Smooth muscle cell (in vitro differentiated cells): ENCODE results near the gene TRAP1. TPM values are rescaled to one million over a fixed set of nuclear protein-coding genes. Genes with fewer than 3 reads are reported as not detected.

Experiments
- DNase-seq: peaks from one replicate; lab custom pipeline; 2025; ENCODE audit not compliant: unreplicated experiment; lab: John Stamatoyannopoulos, UW
- H2AFZ ChIP-seq: fragments of 200-600 bp; sonication (generic); 2 replicates; pipeline ENCODE4 v1.6.0; 2016; ENCODE audit warnings: antibody characterized with exemption, low read depth, mild to moderate bottlenecking
- H3F3A ChIP-seq: fragments of 200-600 bp; sonication (generic); 2 replicates; pipeline ENCODE4 v1.6.0; 2017; ENCODE audit warnings: antibody characterized with exemption, low read depth
- H3K27ac ChIP-seq: fragments of 200-600 bp; sonication (generic); 2 replicates; pipeline ENCODE4 v1.5.1; 2016; ENCODE audit warnings: low read depth, mild to moderate bottlenecking
- H3K27me3 ChIP-seq: fragments of 200-600 bp; sonication (generic); 2 replicates; pipeline ENCODE4 v1.6.1; 2016; ENCODE audit warnings: low read depth, mild to moderate bottlenecking
- H3K36me3 ChIP-seq: fragments of 200-600 bp; sonication (generic); 2 replicates; pipeline ENCODE4 v1.5.1; 2016; ENCODE audit warnings: low read depth
- H3K4me1 ChIP-seq: fragments of 200-600 bp; sonication (generic); 2 replicates; pipeline ENCODE4 v1.5.1; 2016; ENCODE audit warnings: low read depth
- H3K4me2 ChIP-seq: fragments of 200-600 bp; sonication (generic); 2 replicates; pipeline ENCODE4 v1.6.0; 2016; ENCODE audit warnings: mild to moderate bottlenecking
- H3K4me3 ChIP-seq: fragments of 200-600 bp; sonication (generic); 2 replicates; pipeline ENCODE4 v1.5.1; 2016; ENCODE audit warnings: mild to moderate bottlenecking
- H3K79me2 ChIP-seq: fragments of 200-600 bp; sonication (generic); 2 replicates; pipeline ENCODE4 v1.6.0; 2016; ENCODE audit warnings: low read depth, mild to moderate bottlenecking
- H3K9ac ChIP-seq: fragments of 200-600 bp; sonication (generic); 2 replicates; pipeline ENCODE4 v1.6.0; 2016; ENCODE audit warnings: low read depth
- H3K9me3 ChIP-seq: fragments of 200-600 bp; sonication (generic); replicated peaks from 2 replicates; pipeline ENCODE4 v1.5.1; 2016; ENCODE audit warnings: low read depth
- H4K20me1 ChIP-seq: fragments of 200-600 bp; sonication (generic); 2 replicates; pipeline ENCODE4 v1.6.0; 2016; ENCODE audit warnings: low read depth
- WGBS: methylation state at CpG from one replicate; pipeline ENCODE4 v1.1.7; 2016; ENCODE audit warnings: low lambda C conversion rate; 5-methylcytosine and 5-hydroxymethylcytosine counted together
- polyA plus RNA-seq: library from polyadenylated mRNA; unstranded; fragments of >200 nt; fragmentation: Nextera tagmentation; extraction: Ambion mirVana; gene quantifications from 2 replicates; pipeline ENCODE4 v1.2.1, GENCODE V29; 2016
- total RNA-seq: library from RNA; depleted of rRNA; stranded (reverse); fragments of >200 nt; gene quantifications from 2 replicates; pipeline ENCODE4 v1.2.3, GENCODE V29; 2014
- TF ChIP-seq, protein P1 (sequence below): fragments of 200-600 bp; sonication (generic); IDR thresholded peaks from 2 replicates; pipeline ENCODE4 v1.5.1; 2017; ENCODE audit warnings: borderline replicate concordance, mild to moderate bottlenecking, antibody characterized with exemption; ENCODE audit not compliant: insufficient read depth, poor library complexity, severe bottlenecking

TRAP1 gene
- total and polyA plus RNA-seq, 2 experiments from 2014 or later = 37.7 to 46.6 TPM

DNA sequence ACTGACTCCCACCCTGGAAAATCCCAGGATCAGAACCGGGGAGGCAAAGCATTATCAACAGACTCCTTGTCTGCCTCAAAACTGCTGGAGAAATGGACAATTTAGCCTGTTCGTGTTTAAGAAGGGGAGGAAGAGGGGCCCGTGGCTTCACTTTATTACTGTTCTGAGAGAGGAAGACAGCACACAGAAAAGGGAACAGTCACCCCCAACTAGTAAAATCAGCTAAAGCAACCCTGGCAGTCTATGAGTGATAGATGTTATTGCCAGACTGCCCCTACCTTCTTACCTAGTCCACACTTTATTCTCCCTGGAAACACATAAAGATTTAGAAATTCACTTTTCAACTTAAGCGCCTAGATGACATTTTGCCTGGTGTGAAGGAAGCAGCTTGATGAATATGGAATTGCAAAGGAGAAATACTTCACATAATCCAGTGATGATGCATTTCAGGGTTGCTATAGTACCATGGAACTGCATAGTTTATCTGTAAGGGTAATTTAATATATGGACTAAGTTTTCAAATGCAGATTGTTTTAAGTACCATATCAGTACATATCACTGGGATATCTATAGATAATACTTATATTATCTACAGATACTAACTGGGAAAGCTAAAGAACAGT lies 36.9 kb upstream of the TRAP1 start:
- no peaks in the 10 kb centered on the region for H3K9me3 ChIP-seq
- no peak overlapping the region for H3K4me2 ChIP-seq
- TF ChIP-seq, protein P1, sequence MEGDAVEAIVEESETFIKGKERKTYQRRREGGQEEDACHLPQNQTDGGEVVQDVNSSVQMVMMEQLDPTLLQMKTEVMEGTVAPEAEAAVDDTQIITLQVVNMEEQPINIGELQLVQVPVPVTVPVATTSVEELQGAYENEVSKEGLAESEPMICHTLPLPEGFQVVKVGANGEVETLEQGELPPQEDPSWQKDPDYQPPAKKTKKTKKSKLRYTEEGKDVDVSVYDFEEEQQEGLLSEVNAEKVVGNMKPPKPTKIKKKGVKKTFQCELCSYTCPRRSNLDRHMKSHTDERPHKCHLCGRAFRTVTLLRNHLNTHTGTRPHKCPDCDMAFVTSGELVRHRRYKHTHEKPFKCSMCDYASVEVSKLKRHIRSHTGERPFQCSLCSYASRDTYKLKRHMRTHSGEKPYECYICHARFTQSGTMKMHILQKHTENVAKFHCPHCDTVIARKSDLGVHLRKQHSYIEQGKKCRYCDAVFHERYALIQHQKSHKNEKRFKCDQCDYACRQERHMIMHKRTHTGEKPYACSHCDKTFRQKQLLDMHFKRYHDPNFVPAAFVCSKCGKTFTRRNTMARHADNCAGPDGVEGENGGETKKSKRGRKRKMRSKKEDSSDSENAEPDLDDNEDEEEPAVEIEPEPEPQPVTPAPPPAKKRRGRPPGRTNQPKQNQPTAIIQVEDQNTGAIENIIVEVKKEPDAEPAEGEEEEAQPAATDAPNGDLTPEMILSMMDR = no peak
- H3K79me2 ChIP-seq = peaks cover 42% of the 10 kb centered on the region
- H4K20me1 ChIP-seq = peaks cover 60% of the 10 kb centered on the region
- H3F3A ChIP-seq = no peaks in the 10 kb centered on the region
- DNase-seq = no peak
- WGBS = 93% methylated on average over 4 of the region's 4 CpGs
- H2AFZ ChIP-seq = no peak overlapping the region
- no peak overlapping the region for H3K27ac ChIP-seq
- no peaks in the 10 kb centered on the region for H3K4me1 ChIP-seq
- H3K4me3 ChIP-seq = no peak overlapping the region
- H3K36me3 ChIP-seq = peaks cover 8% of the 10 kb centered on the region
- H3K27me3 ChIP-seq = no peaks in the 10 kb centered on the region
- no peak overlapping the region for H3K9ac ChIP-seq

DNA sequence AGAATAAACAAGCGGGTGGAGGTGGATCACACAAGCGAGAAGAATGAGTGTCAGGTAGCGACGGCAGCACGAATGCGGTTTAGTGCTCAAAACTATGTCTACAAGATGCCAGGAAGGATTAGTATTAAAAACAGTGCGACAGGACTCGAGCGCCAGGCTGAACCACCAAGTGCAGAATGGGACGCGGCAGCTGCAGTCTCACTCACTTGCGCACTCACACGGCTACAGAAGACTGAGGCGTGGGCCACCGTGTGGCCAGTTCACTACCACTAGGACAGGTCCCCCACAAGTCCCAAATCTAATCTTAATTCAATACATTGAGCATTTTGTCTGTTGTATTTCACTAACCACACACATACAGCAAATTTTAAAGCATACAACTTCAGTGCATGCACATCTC lies 35.7 kb upstream of the TRAP1 start:
- peaks cover 42% of the 10 kb centered on the region for H3K79me2 ChIP-seq
- TF ChIP-seq, protein P1 = no peak
- H3K9ac ChIP-seq = no peak overlapping the region
- H3K4me1 ChIP-seq = no peaks in the 10 kb centered on the region
- DNase-seq = no peak
- 97% methylated on average over 15 of the region's 15 CpGs for WGBS
- H3K27ac ChIP-seq = no peak overlapping the region
- peaks cover 53% of the 10 kb centered on the region for H4K20me1 ChIP-seq
- no peak overlapping the region for H2AFZ ChIP-seq
- no peaks in the 10 kb centered on the region for H3F3A ChIP-seq
- H3K4me2 ChIP-seq = no peak overlapping the region
- no peaks in the 10 kb centered on the region for H3K27me3 ChIP-seq
- H3K9me3 ChIP-seq = no peaks in the 10 kb centered on the region
- peaks cover 7% of the 10 kb centered on the region for H3K36me3 ChIP-seq
- H3K4me3 ChIP-seq = no peak overlapping the region

DNA sequence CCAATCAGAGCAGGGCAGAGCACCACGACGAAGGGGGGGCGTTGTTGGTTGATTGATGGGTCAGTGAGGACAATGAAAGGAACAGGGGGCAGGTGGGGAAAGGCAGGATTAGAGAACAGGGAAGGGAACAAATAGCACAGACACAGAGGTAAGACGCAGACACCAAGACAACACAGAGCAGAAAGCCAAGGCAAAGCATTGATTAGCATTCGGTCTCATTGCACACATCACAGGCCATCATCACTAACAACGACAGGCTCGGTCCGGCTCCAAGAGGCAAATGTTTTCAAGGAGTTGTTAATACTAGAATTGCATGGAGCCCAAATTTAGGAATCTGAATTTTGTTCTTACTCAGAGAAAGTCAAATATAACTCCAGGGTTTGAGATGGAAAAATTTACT lies 34.6 kb upstream of the TRAP1 start:
- Histone ChIP-seq H4K20me1 (peaks cover 53% of the 10 kb centered on the region), H3K79me2 (peaks cover 42% of the 10 kb centered on the region), H3K27me3 (no peaks in the 10 kb centered on the region), H3K4me2 (no peak overlapping the region), H3K9ac (no peak overlapping the region), H3K4me3 (no peak overlapping the region), H3F3A (no peaks in the 10 kb centered on the region), H2AFZ (no peak overlapping the region), H3K27ac (no peak overlapping the region), H3K4me1 (no peaks in the 10 kb centered on the region), H3K9me3 (no peaks in the 10 kb centered on the region), H3K36me3 (peaks cover 5% of the 10 kb centered on the region)
- TF ChIP-seq, protein P1 = no peak
- 97% methylated on average over 8 of the region's 8 CpGs for WGBS
- no peak for DNase-seq

DNA sequence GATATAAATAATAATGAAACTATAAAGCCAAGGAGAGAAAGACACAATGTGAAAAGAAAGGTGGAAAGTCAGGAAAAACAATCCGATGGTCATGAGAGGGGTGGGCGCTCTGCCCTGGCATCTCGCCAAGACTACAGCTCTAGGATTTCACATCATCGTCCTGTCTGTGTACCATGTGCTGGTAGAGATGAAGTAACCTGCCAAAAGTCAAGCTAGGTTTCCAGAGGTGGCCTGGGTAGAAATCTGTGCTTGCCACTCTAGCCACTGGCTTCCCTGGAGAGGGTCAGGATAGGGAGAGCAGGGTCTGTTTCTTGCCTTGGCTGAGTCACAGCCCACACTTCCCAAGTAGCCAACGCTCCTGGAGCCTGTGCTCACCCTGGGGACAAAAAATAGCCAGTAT lies 31.0 kb upstream of the TRAP1 start:
- no peak overlapping the region for H3K9ac ChIP-seq
- no peak for DNase-seq
- no peaks in the 10 kb centered on the region for H3K4me1 ChIP-seq
- no peak overlapping the region for H3K27ac ChIP-seq
- H3K4me2 ChIP-seq = no peak overlapping the region
- peaks cover 30% of the 10 kb centered on the region for H3K79me2 ChIP-seq
- no peaks in the 10 kb centered on the region for H3K27me3 ChIP-seq
- H3F3A ChIP-seq = no peaks in the 10 kb centered on the region
- H4K20me1 ChIP-seq = peaks cover 47% of the 10 kb centered on the region
- no peak overlapping the region for H3K4me3 ChIP-seq
- H3K9me3 ChIP-seq = no peaks in the 10 kb centered on the region
- TF ChIP-seq, protein P1 = no peak
- H2AFZ ChIP-seq = no peak overlapping the region
- peaks cover 14% of the 10 kb centered on the region for H3K36me3 ChIP-seq
- WGBS = 98% methylated on average over 5 of the region's 5 CpGs
